Activated CD8-positive, alpha-beta T cell treated with anti-CD3 and anti-CD28 coated beads for 36 hours (primary cell): ENCODE data around the gene GNA12. TPM values are rescaled to one million over a fixed set of nuclear protein-coding genes. Genes with fewer than 3 reads are reported as not detected.

Experiments used
- ATAC-seq: fragments of 200-7000 bp; cut with Tn5 transposase; one replicate; pipeline ENCODE4 v1.10.0; 2021; ENCODE audit warnings: mild to moderate bottlenecking, moderate library complexity
- CTCF ChIA-PET: fragments of 350-600 bp; sonication (Branson Sonifier 250); formaldehyde crosslinking; loops from one replicate; lab custom pipeline; 2021; ENCODE audit warnings: antibody characterized with exemption; lab: Charles Lee
- POLR2A ChIA-PET: fragments of 350-600 bp; sonication (Branson Sonifier 250); formaldehyde crosslinking; loops from one replicate; lab custom pipeline; 2021; ENCODE audit warnings: antibody characterized with exemption; lab: Charles Lee
- DNase-seq: peaks from one replicate; pipeline ENCODE4 v3.0.0-alpha.2; 2020
- H3K27ac Mint-ChIP-seq: one replicate; pipeline ENCODE4 v1.8.0; 2021; ENCODE audit warnings: mild to moderate bottlenecking, mixed read lengths
- H3K27me3 Mint-ChIP-seq: one replicate; pipeline ENCODE4 v1.8.0; 2021; ENCODE audit warnings: mixed read lengths
- H3K36me3 Mint-ChIP-seq: one replicate; pipeline ENCODE4 v1.8.0; 2021; ENCODE audit warnings: low read depth, mixed read lengths
- H3K4me1 Mint-ChIP-seq: one replicate; pipeline ENCODE4 v1.8.0; 2021; ENCODE audit warnings: low read depth, mixed read lengths
- H3K4me3 Mint-ChIP-seq: one replicate; pipeline ENCODE4 v1.8.0; 2021; ENCODE audit warnings: mild to moderate bottlenecking, moderate library complexity, mixed read lengths
- H3K9me3 Mint-ChIP-seq: one replicate; pipeline ENCODE4 v1.8.0; 2021; ENCODE audit warnings: mixed read lengths
- intact Hi-C: fragments of 100-400 bp; cut with micrococcal nuclease; formaldehyde crosslinking; loops from one replicate; pipeline ENCODE4 v1.10.0; 2022
- total RNA-seq, 2 experiments: library from RNA; stranded (reverse); gene quantifications; one replicate each; pipeline ENCODE4 v1.2.3, GENCODE V29; 2021
- TF ChIP-seq, protein P1 (sequence below): fragments of 200-600 bp; IDR thresholded peaks from one replicate; pipeline ENCODE4 v1.8.0; 2022; ENCODE audit warnings: antibody characterized with exemption, mild to moderate bottlenecking

Gene GNA12
- total RNA-seq, 2 experiments from 2014 or later = 21.0 to 21.1 TPM

DNA sequence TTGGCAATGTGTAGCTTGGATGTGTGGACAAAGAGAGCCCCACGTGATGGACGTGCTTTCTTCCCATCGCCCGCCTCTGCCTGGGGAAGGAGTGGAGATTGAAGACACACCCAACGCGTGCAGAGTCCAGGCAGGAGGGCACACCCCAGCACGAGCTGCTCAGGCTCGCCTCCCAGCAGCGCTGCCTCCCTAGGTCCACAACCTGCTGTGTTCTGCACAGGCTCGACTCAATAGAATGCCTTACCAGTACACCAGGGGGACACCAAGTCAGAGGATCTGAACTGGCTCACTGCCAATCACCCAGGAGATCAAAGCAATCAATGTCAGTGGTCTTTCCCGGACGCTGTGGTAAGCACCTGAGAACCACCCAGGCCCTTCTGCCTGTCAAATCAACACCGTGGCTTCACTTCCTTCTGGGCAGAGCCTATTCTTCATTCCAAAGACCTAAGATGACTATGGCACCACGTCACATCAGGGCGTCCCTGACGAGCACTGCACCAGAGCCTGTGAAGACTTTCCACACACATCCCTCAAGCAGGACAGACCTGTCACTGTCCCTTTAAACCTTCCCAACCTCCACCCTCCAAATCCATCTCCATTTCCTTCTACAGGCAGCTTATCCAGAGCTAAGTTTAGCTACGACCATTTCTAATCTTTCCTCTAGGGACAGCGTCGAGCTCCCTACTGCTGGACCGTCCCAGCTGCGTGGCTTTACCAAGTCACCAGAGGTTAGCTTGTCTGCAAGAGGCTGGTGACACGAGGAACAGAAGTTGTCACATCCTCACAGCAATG lies 83.8 kb downstream of the GNA12 start:
- POLR2A ChIA-PET = interaction anchor here (1.1 kb wide), 2 partner anchors 26 to 41 kb away, joined by 3 read pairs; no protein-coding TSS in a partner anchor
- CTCF ChIA-PET = interaction anchor here (1.0 to 4.1 kb wide), 12 partner anchors 9 to 105 kb away, joined by 3 to 21 read pairs (median 4); partner anchors contain the start of gene GNA12
- Mint-ChIP-seq H3K27me3 (no peaks in the 10 kb centered on the region), H3K27ac (peak overlapping the region; percentile 51), H3K4me3 (no peak overlapping the region), H3K9me3 (peaks cover 3% of the 10 kb centered on the region), H3K4me1 (peaks cover 43% of the 10 kb centered on the region), H3K36me3 (peaks cover 23% of the 10 kb centered on the region)
- intact Hi-C loops = no loop called here
- ATAC-seq (peak; percentile 4), DNase-seq (peak; percentile 56)
- TF ChIP-seq, protein P1, sequence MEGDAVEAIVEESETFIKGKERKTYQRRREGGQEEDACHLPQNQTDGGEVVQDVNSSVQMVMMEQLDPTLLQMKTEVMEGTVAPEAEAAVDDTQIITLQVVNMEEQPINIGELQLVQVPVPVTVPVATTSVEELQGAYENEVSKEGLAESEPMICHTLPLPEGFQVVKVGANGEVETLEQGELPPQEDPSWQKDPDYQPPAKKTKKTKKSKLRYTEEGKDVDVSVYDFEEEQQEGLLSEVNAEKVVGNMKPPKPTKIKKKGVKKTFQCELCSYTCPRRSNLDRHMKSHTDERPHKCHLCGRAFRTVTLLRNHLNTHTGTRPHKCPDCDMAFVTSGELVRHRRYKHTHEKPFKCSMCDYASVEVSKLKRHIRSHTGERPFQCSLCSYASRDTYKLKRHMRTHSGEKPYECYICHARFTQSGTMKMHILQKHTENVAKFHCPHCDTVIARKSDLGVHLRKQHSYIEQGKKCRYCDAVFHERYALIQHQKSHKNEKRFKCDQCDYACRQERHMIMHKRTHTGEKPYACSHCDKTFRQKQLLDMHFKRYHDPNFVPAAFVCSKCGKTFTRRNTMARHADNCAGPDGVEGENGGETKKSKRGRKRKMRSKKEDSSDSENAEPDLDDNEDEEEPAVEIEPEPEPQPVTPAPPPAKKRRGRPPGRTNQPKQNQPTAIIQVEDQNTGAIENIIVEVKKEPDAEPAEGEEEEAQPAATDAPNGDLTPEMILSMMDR = peak; percentile 33

DNA sequence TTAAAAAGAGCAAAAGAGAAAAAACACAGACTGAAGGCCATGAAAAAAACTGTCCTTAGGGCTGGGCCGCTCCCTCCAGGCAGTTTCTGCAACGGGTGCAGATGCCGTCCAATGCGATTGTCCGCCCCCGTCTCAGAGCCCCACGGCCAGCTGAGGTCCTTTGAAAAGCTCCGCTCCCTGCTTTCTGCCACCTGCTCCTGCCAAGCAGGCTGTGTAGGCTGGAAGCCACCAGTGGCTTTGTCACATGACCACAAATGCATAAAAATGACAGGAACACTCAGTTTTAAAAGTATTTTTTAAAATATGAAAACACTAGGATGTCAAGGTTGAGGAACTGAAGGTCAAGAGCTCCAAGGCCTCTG lies 84.4 kb downstream of the GNA12 start:
- CTCF ChIA-PET = interaction anchor here (1.6 to 4.1 kb wide), 5 partner anchors 8 to 105 kb away, joined by 4 to 21 read pairs (median 8); no protein-coding TSS in a partner anchor
- POLR2A ChIA-PET = no interaction called here
- Mint-ChIP-seq H3K27ac (no peak overlapping the region), H3K27me3 (no peaks in the 10 kb centered on the region), H3K9me3 (peaks cover 3% of the 10 kb centered on the region), H3K4me1 (peaks cover 43% of the 10 kb centered on the region), H3K4me3 (no peak overlapping the region), H3K36me3 (peaks cover 26% of the 10 kb centered on the region)
- intact Hi-C loops = no loop called here
- ATAC-seq (no peak), DNase-seq (no peak)
- TF ChIP-seq, protein P1 = no peak

DNA sequence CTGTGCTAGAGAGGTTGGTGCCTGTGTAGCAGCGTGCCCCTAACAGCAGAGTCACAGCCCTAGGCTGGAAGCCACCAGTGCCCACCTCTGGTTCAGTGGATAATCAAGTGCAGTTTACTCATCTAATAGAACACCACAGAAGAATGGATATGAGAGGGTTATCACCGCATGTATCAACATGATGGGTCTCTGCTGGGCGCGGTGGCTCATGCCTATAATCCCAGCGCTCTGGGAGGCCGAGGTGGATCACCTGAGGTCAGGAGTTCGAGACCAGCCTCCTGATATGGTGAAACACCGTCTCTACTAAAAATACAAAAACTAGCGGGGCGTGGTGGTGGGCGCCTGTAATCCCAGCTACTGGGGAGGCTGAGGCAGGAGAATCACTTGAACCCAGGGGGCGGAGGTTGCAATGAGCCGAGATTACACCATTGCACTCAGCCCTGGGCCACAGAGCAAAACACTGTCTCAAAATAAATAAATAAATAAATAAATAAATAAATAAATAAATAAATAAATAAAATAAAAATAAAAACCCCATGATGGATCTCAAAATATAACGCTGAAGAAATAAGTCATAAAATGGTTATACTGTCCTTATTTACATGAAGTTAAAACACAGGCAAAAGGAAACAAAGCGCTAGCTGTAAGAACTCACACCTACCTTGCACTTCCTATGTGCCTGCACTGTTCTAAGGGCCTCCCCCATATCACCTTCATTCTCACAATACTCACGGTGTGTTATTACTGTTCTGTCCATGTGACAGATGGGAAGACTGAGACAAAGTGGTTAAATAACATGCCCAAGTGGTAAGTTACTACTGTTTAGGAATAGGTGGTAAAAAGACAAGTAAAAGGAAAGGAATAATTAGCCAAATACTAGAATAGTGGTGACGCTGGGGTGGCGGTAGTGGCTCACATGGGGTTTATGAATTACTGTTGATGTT lies 85.2 kb downstream of the GNA12 start:
- POLR2A ChIA-PET = interaction anchor here (1.2 to 2.4 kb wide), 8 partner anchors 11 to 90 kb away, joined by 3 to 13 read pairs (median 6); no protein-coding TSS in a partner anchor
- H3K4me1 Mint-ChIP-seq = peaks cover 43% of the 10 kb centered on the region
- peak overlapping the region; percentile 67 for H3K4me3 Mint-ChIP-seq

DNA sequence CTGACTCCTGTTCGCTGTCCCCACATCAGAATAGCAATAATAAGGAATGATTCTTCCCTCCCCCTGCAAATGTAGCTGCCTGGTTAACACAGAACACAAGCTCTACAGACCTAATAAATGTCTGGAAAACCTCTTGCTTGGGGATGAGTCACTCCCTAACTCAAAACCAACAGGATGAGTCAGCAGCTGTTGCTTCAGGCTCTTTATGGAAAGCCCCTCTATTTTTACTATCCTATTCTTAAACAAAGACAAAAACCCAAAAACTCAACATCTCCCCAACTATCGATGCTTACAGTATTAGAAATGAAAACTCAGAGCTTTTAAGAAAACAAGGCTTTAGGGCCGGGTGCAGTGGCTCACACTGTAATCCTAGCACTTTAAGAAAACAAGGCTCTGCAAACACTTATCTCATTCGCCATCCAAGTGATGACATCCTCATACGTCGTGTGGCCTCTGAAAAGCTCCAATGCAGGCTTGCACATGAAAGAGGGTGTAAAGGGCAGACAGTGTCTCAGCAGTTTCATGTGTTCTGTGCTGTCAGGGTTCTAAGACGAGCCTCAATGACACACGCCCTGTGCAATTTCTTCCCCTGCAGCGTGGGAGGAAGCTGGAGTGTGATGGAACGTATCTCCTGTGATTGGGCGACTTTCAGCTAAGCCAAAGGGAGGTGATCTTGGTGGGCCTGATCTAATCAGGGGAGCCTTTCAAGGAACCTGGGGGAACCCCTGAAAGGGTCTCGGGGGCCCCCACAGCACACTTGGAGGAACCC lies 86.0 kb downstream of the GNA12 start:
- ATAC-seq (peak; percentile 96), DNase-seq (peak; percentile 92)
- Mint-ChIP-seq H3K4me1 (peaks cover 43% of the 10 kb centered on the region), H3K27me3 (no peaks in the 10 kb centered on the region), H3K9me3 (peaks cover 3% of the 10 kb centered on the region), H3K4me3 (peak overlapping the region; percentile 67), H3K27ac (peak overlapping the region; percentile 98), H3K36me3 (peaks cover 26% of the 10 kb centered on the region)
- CTCF ChIA-PET = interaction anchor here (0.7 to 4.1 kb wide), 13 partner anchors 11 to 288 kb away, joined by 3 to 21 read pairs (median 3); no protein-coding TSS in a partner anchor
- intact Hi-C loops = no loop called here
- POLR2A ChIA-PET = interaction anchor here (0.6 to 2.4 kb wide), 15 partner anchors 12 to 137 kb away, joined by 3 to 13 read pairs (median 3); no protein-coding TSS in a partner anchor
- TF ChIP-seq, protein P1 = no peak

More for the DNA sequence above, 85.2 kb downstream of the GNA12 start:
- no peak for DNase-seq
- intact Hi-C loops = no loop called here
- peaks cover 3% of the 10 kb centered on the region for H3K9me3 Mint-ChIP-seq
- peaks cover 26% of the 10 kb centered on the region for H3K36me3 Mint-ChIP-seq
- CTCF ChIA-PET = interaction anchor here (0.7 to 4.1 kb wide), 15 partner anchors 8 to 289 kb away, joined by 3 to 21 read pairs (median 4); no protein-coding TSS in a partner anchor
- peak; percentile 15 for ATAC-seq
- TF ChIP-seq, protein P1 = no peak
- no peaks in the 10 kb centered on the region for H3K27me3 Mint-ChIP-seq
- H3K27ac Mint-ChIP-seq = peak overlapping the region; percentile 98
